Caco-2 (cell line): ENCODE results near the gene SEMG2. TPM values are rescaled to one million over a fixed set of nuclear protein-coding genes. Genes with fewer than 3 reads are reported as not detected.

Experiments
- BruUV-seq: library from RNA; stranded (reverse); fragments of 400-500 nt; replicated peaks from 2 replicates; lab custom pipeline; 2021; lab: Mats Ljungman, UMichigan
- CTCF ChIA-PET: fragments of 300-600 bp; sonication (Branson Sonifier 250); formaldehyde crosslinking; loops from one replicate; lab custom pipeline; 2022; ENCODE audit warnings: antibody characterized with exemption; lab: Charles Lee
- POLR2A ChIA-PET: fragments of 300-600 bp; sonication (Branson Sonifier 250); formaldehyde crosslinking; loops from one replicate; lab custom pipeline; 2022; ENCODE audit warnings: antibody characterized with exemption; lab: Charles Lee
- DNase-seq, 2 experiments: peaks; one replicate each; pipeline versions ENCODE4 v3.0.0 to v3.0.0-alpha.2; 2020 to 2022
- H3K27me3 ChIP-seq: replicated peaks from 2 replicates; pipeline ENCODE4 v1.6.0; 2011; ENCODE audit warnings: low read length; ENCODE audit not compliant: control insufficient read depth, insufficient read depth
- H3K36me3 ChIP-seq: 2 replicates; pipeline ENCODE4 v1.5.1; 2011; ENCODE audit warnings: low read length; ENCODE audit not compliant: control insufficient read depth, insufficient read depth
- H3K4me1 ChIP-seq: fragments of 250-450 bp; sonication (Bioruptor Pico); 2 replicates; pipeline ENCODE4 v1.5.1; 2020; ENCODE audit warnings: mild to moderate bottlenecking
- H3K4me3 ChIP-seq: 2 replicates; pipeline ENCODE4 v1.5.1; 2011; ENCODE audit warnings: low read depth, mild to moderate bottlenecking, control low read depth, low read length
- H3K9me3 ChIP-seq: fragments of 250-450 bp; sonication (Bioruptor Pico); 2 replicates; pipeline ENCODE4 v1.5.1; 2020; ENCODE audit warnings: mild to moderate bottlenecking, moderate library complexity
- H3K27ac Mint-ChIP-seq: one replicate; pipeline ENCODE4 v1.8.0; 2022; ENCODE audit warnings: mixed read lengths; ENCODE audit not compliant: unreplicated experiment
- H3K27me3 Mint-ChIP-seq: one replicate; pipeline ENCODE4 v1.8.0; 2022; ENCODE audit warnings: mixed read lengths; ENCODE audit not compliant: insufficient read depth, unreplicated experiment
- H3K36me3 Mint-ChIP-seq: one replicate; pipeline ENCODE4 v1.8.0; 2022; ENCODE audit warnings: mild to moderate bottlenecking, mixed read lengths; ENCODE audit not compliant: insufficient read depth, unreplicated experiment
- H3K4me1 Mint-ChIP-seq: one replicate; pipeline ENCODE4 v1.8.0; 2022; ENCODE audit warnings: low read depth, mixed read lengths; ENCODE audit not compliant: unreplicated experiment
- H3K4me3 Mint-ChIP-seq: one replicate; pipeline ENCODE4 v1.8.0; 2022; ENCODE audit warnings: mild to moderate bottlenecking, moderate library complexity, mixed read lengths; ENCODE audit not compliant: unreplicated experiment
- H3K9me3 Mint-ChIP-seq: one replicate; pipeline ENCODE4 v1.8.0; 2022; ENCODE audit warnings: mixed read lengths; ENCODE audit not compliant: unreplicated experiment
- intact Hi-C: fragments of 100-400 bp; cut with micrococcal nuclease; formaldehyde crosslinking; loops from one replicate; pipeline ENCODE4 v1.10.0; 2022; ENCODE audit not compliant: unreplicated experiment
- total RNA-seq: library from RNA; stranded (reverse); gene quantifications from 2 replicates; pipeline ENCODE4 v1.2.3, GENCODE V29; 2022
- TF ChIP-seq, protein P1 (sequence below), 2 experiments: fragments of 200-600 bp in 1 of 2; IDR thresholded peaks; 1 replicate in 1 of 2; 2 replicates in 1 of 2; pipeline versions ENCODE4 v1.5.1 to v1.8.0; 2011 to 2022; ENCODE audit warnings: antibody characterized with exemption in 1 of 2, control low read depth in 1 of 2, inconsistent platforms in 1 of 2, low read depth in 1 of 2, low read length in 1 of 2, mild to moderate bottlenecking in 1 of 2, moderate library complexity in 1 of 2; ENCODE audit not compliant: insufficient read depth in 1 of 2, severe bottlenecking in 1 of 2, unreplicated experiment in 1 of 2

The SEMG2 gene
- total RNA-seq, 1 experiment from 2014 or later = not detected

GRCh38 chr20:45189861-45190260, 31.3 kb upstream of the SEMG2 start:
- DNase-seq = no peak
- Histone ChIP-seq H3K4me1 (no peaks in the 10 kb centered on the region), H3K27me3 (peaks cover 2% of the 10 kb centered on the region), H3K9me3 (no peaks in the 10 kb centered on the region), H3K36me3 (no peaks in the 10 kb centered on the region), H3K4me3 (no peak overlapping the region)
- Mint-ChIP-seq H3K36me3 (no peaks in the 10 kb centered on the region), H3K4me3 (no peak overlapping the region), H3K9me3 (no peaks in the 10 kb centered on the region), H3K27me3 (peaks cover 9% of the 10 kb centered on the region), H3K27ac (no peak overlapping the region), H3K4me1 (no peaks in the 10 kb centered on the region)
- POLR2A ChIA-PET = no interaction called here
- TF ChIP-seq, protein P1, sequence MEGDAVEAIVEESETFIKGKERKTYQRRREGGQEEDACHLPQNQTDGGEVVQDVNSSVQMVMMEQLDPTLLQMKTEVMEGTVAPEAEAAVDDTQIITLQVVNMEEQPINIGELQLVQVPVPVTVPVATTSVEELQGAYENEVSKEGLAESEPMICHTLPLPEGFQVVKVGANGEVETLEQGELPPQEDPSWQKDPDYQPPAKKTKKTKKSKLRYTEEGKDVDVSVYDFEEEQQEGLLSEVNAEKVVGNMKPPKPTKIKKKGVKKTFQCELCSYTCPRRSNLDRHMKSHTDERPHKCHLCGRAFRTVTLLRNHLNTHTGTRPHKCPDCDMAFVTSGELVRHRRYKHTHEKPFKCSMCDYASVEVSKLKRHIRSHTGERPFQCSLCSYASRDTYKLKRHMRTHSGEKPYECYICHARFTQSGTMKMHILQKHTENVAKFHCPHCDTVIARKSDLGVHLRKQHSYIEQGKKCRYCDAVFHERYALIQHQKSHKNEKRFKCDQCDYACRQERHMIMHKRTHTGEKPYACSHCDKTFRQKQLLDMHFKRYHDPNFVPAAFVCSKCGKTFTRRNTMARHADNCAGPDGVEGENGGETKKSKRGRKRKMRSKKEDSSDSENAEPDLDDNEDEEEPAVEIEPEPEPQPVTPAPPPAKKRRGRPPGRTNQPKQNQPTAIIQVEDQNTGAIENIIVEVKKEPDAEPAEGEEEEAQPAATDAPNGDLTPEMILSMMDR (IDR thresholded peaks at IDR 0.05; ENCODE audit: insufficient read depth in 1 of 2, low read depth in 1 of 2, low read length in 1 of 2, severe bottlenecking in 1 of 2, unreplicated experiment in 1 of 2) = no peak
- no TSS peak for BruUV-seq
- CTCF ChIA-PET = interaction anchor here (0.6 kb wide), 1 partner anchor 217 kb away, joined by 3 read pairs; no protein-coding TSS in a partner anchor
- intact Hi-C loops = no loop called here

GRCh38 chr20:45191926-45192325, 29.2 kb upstream of the SEMG2 start:
- Mint-ChIP-seq H3K27ac (no peak overlapping the region), H3K27me3 (peaks cover 8% of the 10 kb centered on the region), H3K36me3 (no peaks in the 10 kb centered on the region), H3K4me1 (no peaks in the 10 kb centered on the region), H3K4me3 (no peak overlapping the region), H3K9me3 (no peaks in the 10 kb centered on the region)
- no peaks in the 10 kb centered on the region for H3K9me3 ChIP-seq
- DNase-seq = no peak
- POLR2A ChIA-PET = no interaction called here
- H3K27me3 ChIP-seq = peaks cover 2% of the 10 kb centered on the region
- intact Hi-C loops = no loop called here
- H3K4me3 ChIP-seq = no peak overlapping the region
- no peaks in the 10 kb centered on the region for H3K4me1 ChIP-seq
- CTCF ChIA-PET = interaction anchor here (0.7 kb wide), 1 partner anchor 525 kb away, joined by 3 read pairs; no protein-coding TSS in a partner anchor
- H3K36me3 ChIP-seq = no peaks in the 10 kb centered on the region
- TF ChIP-seq, protein P1 (IDR thresholded peaks at IDR 0.05; ENCODE audit: insufficient read depth in 1 of 2, low read depth in 1 of 2, low read length in 1 of 2, severe bottlenecking in 1 of 2, unreplicated experiment in 1 of 2) = no peak
- no TSS peak for BruUV-seq

DNA sequence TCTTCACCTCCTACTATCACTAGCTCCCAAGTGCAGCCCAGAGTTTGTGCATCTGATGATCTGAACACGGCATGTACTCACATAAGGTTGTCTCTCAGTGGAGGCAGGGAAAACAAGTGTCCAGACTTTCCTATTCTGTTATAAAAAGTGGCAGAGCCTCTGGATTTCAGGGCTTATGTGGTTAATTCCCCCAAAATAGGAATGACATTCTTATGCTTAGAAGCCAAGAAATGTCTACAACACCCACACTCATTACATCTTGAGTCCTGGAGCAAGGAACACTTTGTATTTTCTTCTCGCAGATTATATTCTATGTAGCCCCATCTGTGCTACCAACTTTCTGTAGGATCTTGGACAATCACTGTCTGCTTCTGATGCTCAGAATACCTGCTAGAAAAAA, 27.8 kb upstream of the SEMG2 start:
- Mint-ChIP-seq H3K9me3 (no peaks in the 10 kb centered on the region), H3K4me3 (no peak overlapping the region), H3K36me3 (no peaks in the 10 kb centered on the region), H3K27ac (no peak overlapping the region), H3K27me3 (peaks cover 11% of the 10 kb centered on the region), H3K4me1 (no peaks in the 10 kb centered on the region)
- Histone ChIP-seq H3K27me3 (peaks cover 2% of the 10 kb centered on the region), H3K9me3 (no peaks in the 10 kb centered on the region), H3K36me3 (no peaks in the 10 kb centered on the region), H3K4me3 (no peak overlapping the region), H3K4me1 (no peaks in the 10 kb centered on the region)
- no TSS peak for BruUV-seq
- POLR2A ChIA-PET = no interaction called here
- intact Hi-C loops = no loop called here
- no peak for DNase-seq
- CTCF ChIA-PET = no interaction called here
- TF ChIP-seq, protein P1 (IDR thresholded peaks at IDR 0.05; ENCODE audit: insufficient read depth in 1 of 2, low read depth in 1 of 2, low read length in 1 of 2, severe bottlenecking in 1 of 2, unreplicated experiment in 1 of 2) = no peak
